ENCODE measurements around the gene MT1X.
"Not testable (repeated sequence)": the region's sequence is repeated elsewhere in the genome, so short reads cannot be mapped to it uniquely, and the experiment has no call there.

MT1X gene

DNA sequence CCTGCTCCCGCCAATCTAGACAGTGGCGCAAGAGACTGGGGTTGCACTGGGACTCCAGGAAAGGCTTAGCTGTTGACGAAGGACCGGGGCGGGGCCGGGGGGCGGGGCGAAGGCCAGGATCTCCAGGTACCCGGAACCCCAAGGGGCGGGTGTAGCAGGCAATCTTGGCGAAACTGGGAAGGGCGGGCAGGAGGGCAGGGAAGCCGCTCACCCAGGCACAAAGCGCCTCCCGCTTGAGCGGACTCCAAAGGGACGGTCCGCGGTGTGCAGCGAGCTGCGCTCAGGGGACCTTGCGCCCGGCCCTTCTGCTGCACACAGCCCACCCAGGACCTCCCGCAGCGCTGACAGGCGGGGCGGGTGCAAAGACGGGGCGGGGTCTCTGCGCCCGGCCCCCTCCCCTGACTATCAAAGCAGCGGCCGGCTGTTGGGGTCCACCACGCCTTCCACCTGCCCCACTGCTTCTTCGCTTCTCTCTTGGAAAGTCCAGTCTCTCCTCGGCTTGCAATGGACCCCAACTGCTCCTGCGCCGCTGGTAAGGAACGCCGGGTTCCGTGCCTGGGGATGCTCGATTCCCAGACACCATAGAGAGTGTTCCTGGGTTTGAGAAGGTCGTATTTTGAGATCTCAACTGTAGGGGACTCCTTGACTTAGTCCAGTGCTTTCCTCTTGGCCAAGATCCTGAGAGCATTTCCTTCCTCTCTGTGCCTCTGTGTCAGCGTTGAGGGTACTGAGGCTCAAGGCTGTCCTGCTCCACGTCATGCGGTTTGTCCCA, 24.5 kb upstream of the MT1X start, which contains the start of gene MT1F:
MT1F (plus strand) TSS at position 405 of the 772 bp plus-strand sequence; CDS start at position 505, 100 bp downstream.
- DNase-seq = peak; percentile 72

DNA sequence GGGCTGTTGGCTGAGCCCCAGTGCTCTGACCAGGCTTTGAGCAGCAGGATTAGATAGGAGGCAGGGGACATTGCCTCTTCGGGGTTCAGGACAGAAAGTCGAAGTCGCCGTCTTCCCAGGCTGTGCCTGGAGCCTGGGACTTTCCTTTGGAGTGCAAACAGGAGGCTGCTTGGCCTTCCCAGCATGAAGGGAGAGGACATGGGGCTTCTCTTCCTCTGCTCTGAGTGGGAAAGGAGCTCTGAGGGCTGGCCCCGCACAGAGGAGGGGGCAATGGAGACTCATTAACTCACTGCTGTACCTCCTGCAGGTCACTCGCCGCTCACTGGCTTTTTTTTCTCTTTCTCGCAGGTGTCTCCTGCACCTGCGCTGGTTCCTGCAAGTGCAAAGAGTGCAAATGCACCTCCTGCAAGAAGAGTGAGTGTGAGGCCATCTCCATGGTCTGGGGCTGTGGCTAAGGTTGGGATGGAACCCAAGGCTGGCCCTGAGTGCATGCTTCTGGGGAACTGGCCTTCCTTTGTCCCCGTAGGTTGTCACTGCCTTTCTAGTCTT, 23.9 kb upstream of the MT1X start:
- DNase-seq = no peak

DNA sequence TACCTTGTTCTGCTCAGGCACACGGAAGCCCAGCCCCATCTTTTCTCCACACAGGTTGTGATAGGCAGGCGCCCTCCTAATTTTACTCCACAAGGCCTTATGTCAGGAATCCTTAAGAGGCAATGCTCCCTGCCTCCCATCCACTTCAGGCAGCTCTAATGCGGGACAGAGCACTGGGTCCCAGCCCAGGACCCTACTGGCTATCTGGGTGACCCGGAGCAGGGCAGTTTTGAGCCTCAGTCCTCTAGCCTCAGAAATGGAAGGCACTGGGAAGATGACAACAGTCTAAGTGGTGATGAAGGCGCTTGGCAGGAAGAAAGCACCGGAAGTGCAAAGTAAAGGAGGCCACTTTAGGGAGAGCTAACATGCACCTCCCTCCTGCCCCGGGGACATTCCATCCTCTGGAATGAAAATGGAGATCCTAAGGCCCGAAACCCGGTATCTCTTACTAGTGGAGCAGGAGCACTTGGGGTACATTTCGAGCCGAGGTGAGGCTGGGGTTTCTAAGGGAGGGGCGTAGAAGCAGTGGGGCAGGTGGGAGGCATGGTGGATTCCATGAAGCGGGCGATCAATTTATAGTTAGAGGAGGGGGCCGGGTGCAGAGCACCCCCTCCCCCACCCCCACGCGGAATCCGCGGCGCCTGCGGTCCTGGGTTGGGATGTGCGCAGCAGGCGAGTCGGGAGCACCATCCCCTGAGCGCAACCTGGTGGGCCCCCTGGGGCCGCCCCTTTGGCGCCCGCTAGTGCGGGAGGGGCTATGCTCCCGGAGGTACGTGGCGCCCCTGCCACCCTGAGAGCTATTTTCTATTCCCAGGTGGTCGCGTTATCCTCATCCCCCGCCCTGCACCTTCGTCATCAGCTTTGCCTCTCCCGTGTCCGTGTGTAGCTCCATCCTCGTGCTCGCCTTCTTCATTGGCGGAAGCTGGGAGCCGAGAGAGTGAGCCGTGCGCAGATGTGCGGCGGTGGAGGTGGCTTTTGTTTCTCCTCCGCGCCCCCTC, 19.6 kb upstream of the MT1X start:
- peak; percentile 54 for DNase-seq

DNA sequence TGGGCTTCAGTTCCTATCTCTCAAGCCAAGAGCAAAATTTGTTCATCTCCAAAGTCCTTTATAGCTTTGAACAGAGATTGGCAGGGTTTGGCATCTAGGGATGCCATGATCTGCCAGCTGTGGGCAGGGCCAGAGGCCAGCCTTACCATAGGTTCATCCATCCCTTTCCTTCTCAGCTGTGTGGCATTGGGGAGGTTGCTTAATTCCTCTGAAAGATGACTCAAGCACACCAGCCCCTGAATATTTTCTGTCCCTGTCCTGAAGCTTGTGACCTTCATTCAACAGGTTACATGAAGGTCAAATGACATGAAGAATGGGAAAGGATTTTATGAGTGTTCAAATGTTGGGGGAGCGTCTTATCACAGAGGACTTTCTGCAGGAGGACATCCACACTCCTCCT, 17.8 kb upstream of the MT1X start:
- no peak for DNase-seq

DNA sequence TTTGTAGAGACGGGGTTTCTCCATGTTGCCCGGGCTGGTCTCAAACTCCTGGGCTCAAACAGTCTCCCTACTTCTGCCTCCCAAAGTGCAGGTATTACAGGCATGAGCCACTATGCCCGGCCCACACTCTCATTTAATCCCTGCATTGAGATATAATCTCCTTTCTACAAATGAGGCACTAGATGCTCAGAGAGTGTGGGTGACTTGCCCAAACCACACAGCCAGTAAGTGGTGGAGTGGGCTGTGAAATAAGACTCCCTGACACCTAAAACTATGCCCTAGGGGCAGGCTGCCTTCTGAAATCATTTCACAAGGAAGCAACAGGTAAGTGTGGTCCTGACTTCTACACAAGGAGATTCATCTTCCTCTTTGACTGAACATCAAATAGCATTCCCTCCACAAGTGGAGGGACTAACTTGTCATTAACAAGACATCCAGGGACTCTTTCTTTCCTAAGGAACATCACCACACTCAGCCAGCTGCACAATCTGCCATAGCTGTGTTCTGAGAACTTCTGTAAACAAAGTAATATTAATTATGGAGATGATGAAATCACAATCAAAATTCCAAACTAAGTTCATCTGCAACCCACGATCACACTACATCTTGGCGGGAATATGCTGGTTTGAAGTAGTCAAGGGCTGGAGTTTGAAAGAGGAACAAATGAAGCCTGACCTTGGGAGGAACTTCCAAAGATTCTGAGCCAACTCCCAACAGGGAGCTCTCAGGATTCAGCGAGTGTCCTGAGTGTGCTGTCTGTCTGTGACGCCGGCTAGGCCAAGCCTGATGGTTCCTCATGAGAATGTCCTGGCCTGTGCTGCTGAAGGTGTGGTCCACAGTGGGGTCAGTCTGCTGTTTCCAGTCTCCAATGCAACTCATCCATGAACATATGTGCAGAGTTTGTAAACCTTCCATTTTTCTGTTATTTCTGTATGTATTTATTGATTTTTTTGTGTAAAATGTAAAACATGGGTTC, 16.7 kb upstream of the MT1X start:
- not testable (repeated sequence) for DNase-seq

DNA sequence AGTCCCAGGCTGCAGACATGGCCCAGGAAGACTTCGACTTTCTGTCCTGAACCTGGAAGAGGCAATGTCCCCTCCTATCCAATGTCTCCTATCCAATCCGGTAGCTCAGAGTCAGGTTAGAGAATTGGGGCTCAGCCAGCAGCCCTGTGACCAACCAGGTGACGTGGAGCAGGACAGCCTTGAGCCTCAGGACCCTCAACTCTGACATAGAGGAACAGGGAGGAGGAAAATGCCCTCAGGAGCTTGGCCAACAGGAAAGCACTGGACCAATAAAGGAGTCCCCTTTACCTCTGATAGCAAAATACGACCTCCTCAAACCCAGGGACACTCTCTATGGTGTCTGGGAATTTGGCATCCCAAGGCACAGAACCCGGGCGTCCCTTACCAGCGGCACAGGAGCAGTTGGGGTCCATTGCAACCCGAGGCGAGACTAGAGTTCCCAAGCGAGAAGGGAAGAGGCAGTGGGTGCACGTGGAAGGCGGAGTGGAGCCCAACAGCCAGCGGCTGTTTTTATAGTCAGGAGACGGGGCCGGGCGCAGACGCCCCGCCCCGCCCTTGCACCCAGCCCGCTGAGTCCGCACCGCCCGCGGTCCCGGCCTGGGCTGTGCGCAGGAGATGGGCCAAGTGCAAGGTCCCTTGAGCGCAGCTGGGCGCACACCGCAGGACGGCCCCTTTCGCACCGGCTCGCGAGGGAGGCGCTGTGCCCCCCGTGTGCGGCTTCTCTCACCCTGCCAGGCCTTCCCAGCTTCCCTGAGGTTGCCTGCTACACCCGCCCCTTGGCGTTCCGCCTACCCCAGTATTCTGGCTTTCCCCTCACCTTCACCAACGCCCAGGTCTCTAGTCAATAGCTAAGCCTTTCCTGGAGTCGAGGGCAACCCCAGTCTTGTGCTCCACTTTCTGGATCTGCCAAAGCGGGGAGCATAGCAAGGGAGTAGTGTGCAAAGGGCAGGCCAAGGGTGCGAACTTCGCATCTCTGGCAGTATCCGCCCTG, 14.4 kb upstream of the MT1X start, which contains the start of gene MT1G:
MT1G (minus strand) TSS at position 485 of the 991 bp plus-strand sequence; CDS start at position 413, 72 bp downstream.
- DNase-seq = peak; percentile 43

DNA sequence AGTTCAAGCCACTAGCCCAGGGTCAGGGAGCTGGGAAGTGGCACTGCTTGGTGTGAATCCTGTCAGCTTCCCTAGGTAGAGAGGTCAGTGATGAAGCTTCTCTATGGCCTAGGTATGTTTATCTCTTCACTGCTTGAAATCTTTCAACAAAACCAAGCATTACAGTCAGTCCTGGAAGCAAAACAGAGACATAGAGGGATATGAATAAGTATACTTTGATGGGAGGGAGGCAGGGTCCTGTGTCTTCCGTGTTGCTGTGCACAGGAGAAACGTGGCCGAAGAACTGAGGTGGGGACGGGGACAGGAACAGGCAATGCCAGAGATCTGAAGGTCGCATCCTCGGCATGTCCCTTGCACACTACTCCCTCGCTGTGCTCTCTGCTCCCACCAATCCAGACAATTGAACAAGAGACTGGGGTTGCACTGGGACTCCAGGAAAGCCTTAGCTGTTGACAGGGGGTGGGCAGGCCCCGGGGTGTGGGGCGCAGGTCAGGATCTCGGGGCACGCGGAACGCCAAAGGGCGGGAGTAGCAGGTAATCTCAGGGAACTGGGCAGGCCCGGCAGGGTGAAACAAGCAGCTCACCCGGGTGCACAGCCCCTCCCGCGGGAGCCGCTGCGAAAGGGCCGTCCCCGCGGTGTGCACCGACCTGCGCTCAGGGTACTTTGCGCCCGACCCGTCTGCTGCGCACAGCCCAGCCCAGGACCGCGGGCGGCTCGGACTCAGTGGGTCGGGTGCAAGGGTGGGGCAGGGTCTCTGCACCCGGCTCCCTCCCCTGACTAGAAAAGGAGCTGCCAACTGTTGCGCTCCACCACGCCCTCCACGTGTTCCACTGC, 13.0 kb upstream of the MT1X start, which contains the start of gene MT1H:
MT1H (plus strand) TSS at position 810 of the 835 bp plus-strand sequence. CDS start 71 bp downstream, outside the sequence.
- DNase-seq = peak; percentile 25

DNA sequence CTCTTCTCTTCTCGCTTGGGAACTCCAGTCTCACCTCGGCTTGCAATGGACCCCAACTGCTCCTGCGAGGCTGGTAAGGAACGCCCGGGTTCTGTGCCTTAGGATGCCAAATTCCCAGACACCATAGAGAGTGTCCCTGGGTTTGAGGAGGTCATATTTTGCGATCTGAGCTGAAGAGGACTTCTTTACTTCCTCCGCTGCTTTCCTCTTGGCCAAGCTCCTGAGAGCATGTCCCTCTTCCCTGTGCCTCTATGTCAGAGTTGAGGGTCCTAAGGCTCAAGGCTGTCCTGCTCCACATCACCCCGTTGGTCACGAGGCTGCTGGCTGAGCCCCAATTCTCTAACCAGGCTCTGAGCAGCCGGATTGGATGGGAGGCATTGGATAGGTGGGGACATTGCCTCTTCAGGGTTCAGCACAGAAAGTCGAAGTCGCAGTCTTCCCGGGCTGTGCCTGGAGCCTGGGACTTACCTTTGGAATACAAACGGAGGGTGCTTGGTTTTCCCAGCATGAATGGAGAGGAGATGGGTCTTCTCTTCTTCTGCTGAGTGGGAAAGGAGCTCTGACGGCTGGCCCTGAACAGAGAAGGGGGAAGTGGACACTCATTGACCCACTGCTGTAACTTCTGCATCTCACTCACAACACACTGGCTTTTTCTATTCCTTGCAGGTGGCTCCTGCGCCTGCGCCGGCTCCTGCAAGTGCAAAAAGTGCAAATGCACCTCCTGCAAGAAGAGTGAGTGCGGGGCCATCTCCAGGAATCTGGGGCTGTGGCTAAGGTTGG, 12.2 kb upstream of the MT1X start:
- no peak for DNase-seq

DNA sequence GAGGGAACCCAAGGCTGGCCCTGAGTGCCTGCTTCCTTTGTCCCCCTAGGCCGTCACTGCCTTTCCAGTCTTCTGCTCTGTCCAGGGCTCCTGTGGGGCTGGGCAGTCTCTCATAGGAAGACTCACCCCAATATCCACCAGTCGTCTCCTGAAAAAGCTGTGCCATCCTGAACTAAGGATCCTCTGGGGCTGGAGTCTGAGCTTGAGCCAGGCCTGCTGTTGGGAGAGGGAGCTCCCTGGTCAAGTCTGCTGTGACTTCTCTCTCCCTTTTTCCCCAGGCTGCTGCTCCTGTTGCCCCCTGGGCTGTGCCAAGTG, 11.7 kb upstream of the MT1X start:
- DNase-seq = no peak

DNA sequence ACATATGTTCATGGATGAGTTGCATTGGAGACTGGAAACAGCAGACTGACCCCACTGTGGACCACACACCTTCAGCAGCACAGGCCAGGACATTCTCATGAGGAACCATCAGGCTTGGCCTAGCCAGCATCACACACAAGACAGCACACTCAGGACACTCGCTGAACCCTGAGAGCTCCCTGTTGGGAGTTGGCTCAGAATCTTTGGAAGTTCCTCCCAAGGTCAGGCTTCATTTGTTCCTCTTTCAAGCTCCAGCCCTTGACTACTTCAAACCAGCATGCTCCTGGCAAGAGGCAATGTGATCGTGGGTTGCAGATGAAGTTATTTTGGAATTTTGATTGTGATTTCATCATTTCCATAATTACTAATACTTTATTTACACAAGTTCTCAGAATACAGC, 10.6 kb upstream of the MT1X start:
- not testable (repeated sequence) for DNase-seq

DNA sequence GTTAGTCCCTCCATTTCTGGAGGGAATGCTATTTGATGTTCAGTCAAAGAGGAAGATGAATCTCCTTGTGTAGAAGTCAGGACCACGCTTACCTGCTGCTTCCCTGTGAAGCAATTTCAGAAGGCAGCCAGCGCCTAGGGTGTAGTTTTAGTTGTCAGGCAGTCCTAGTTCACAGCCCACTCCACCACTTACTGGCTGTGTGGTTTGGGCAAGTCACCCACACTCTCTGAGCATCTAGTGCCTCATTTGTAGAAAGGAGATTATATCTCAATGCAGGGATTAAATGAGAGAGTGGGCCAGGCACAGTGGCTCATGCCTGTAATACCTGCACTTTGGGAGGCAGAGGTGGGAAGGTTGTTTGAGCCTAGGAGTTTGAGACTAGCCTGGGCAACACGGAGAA, 10.1 kb upstream of the MT1X start:
- not testable (repeated sequence) for DNase-seq

DNA sequence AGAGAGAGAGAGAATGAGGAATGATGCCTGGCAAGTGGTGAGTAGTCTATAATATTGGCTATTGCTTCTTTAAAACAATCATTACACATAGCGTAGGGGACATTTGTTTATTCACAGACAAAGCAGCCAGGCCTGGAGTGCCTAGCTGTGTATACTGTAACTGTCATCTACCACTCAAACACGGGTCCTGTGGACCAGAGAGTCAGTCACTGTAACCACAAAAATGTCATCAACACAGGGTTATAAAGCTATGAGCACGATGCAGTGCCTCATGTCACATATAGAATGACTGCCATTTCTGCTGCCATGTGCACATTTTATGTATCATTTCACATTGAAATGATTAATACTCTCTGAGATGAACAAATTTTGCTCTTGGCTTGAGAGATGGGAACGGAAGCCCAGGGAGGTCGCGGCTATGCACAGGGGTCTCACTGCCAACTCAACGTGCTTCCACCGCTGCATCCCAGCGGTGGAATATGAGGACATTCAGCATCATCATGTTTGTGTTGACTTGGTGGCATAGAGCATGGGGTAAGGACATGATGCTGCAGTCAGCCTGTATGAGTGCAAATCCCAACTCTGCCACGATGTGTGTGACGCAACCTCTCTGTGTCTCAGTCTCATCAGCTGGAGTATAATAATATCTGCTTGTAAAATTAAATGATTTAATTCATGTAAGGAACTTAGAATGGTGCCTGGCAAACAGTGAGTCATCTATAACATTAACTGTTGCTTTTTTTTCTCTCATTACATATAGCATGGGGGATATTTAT, 9.3 kb upstream of the MT1X start:
- no peak for DNase-seq

DNA sequence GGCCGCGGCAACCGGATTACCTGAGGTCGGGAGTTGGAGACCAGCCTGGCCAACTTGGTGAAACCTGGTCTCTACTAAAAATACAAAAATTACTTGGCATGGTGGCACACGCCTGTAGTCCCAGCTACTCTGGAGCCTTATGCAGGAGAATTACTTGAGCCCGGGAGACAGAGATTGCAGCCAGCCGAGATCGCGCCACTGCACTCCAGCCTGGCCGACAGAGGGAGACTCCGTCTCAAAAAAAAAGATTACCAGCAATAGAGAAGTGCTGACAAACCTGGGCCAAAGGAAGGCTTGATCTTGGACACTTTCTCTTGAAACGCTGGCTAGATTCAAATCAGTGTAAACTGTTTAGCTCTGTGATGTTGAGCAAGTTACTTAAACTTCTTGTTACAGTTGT, 8.3 kb upstream of the MT1X start:
- no peak for DNase-seq

DNA sequence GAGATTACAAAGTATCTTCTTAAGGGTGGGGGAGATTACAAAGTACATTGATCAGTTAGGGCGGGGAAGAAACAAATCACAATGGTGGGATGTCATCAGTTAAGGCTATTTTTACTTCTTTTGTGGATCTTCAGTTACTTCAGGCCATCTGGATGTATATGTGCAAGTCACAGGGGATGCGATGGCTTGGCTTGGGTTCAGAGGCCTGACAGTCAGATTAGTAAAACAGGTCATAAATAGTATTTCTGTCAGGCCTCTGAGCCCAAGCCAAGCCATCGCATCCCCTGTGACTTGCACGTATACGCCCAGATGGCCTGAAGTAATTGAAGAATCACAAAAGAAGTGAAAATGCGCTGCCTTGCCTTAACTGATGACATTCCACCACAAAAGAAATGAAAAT, 7.7 kb upstream of the MT1X start:
- not testable (repeated sequence) for DNase-seq

DNA sequence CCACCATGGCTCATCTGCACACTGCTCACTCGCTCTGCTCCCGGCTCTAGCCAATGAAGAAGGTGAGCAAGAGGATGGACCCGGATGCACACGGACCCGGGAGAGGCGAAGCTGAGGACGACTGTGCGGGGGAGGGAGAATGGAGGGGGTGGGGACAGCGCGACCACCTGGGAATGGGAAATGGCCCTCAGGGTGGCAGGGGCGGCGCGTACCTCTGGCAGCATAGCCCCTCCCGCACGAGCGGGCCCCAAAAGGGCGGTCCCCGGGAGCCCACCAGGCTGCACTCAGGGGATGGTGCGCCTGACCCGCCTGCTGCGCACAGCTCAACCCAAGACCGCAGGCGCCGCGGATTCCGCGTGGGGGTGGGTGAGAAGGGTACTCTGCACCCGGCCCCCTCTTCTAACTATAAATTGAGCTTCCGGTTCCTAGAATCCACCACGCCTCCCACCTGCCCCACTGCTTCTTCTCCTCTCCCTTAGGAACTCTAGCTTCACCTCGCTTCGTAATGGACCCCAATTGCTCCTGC, 6.5 kb upstream of the MT1X start:
- peak; percentile 71 for DNase-seq

DNA sequence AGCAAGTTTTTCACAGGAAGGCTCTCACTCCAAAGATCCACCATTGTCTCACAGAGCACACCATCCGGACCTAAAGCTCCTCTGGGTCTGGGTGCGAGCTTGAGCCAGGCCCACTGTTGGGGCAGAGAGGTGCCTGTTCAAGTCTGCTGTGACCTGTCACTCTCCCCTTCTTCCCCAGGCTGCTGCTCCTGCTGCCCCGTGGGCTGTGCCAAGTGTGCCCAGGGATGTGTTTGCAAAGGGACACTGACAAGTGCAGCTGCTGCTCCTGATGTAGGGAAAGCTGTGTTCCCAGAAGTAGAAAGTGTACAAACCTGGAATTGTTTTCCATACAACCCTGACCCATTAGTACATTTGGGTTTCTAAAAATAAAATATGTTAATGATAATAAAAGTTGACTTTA, 4.8 kb upstream of the MT1X start:
- DNase-seq = no peak

DNA sequence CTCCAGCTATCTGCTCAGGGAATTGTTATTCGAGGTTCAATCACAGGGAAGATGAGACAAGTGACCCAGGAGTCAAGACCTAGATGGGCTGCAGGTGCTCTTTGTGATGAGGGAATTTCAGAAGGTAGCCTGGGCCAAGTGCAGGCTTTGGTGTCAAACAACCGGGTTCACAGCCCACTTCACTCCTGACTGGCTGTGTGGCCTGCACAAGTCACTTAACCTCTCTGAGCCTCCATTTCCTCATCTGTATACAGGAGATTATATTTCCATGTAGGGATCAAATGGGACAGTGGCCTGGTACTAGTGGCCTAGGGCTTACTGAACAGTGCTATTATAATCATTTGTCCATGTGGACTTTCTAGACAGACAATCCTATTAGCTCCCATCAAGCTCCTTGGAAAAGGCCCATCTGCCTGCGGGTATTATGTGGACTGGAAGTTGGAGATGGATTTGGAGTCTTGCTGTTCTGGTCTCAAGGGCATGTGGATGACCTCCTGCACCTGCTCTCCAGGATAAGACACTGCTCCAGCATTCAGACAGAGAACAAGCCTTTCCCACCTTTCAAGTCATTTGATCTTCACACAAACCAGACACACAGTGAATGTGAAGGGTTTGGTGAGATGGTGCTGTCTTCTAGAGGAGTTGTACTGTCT, 3.1 kb upstream of the MT1X start:
- DNase-seq = no peak

Measured in activated naive CD4-positive, alpha-beta T cell treated with anti-CD3 and anti-CD28 coated beads, Interleukin-2, amount 50 U/mL, for 16 hours (primary cell).